OCI-LY7 (cell line): ENCODE data around the gene PPP4C. TPM values are rescaled to one million over a fixed set of nuclear protein-coding genes. Genes with fewer than 3 reads are reported as not detected.

Experiments used
- BruUV-seq: library from RNA; stranded (reverse); fragments of 400-500 nt; replicated peaks from 2 replicates; lab custom pipeline; 2021; lab: Mats Ljungman, UMichigan
- CTCF ChIA-PET: fragments of 300-600 bp; sonication (Branson Sonifier 250); formaldehyde crosslinking; loops from one replicate; lab custom pipeline; 2022; ENCODE audit warnings: antibody characterized with exemption; ENCODE audit not compliant: unreplicated experiment; lab: Charles Lee
- POLR2A ChIA-PET: fragments of 300-600 bp; sonication (Branson Sonifier 250); formaldehyde crosslinking; loops from one replicate; lab custom pipeline; 2022; ENCODE audit warnings: antibody characterized with exemption; lab: Charles Lee
- DNase-seq: peaks from one replicate; pipeline ENCODE4 v3.0.0-alpha.2; 2015; ENCODE audit warnings: low spot score
- H2AFZ ChIP-seq: fragments of 200-600 bp; sonication (generic), shearing (Covaris generic); 2 replicates; pipeline ENCODE4 v1.6.1; 2014; ENCODE audit warnings: mild to moderate bottlenecking, antibody characterized with exemption, low read length, moderate library complexity
- H3K27ac ChIP-seq: fragments of 200-600 bp; sonication (generic); 2 replicates; pipeline ENCODE4 v1.5.1; 2014; ENCODE audit warnings: mixed run types, low read depth, mild to moderate bottlenecking, moderate library complexity, low read length, inconsistent platforms; ENCODE audit not compliant: poor library complexity, severe bottlenecking
- H3K36me3 ChIP-seq: fragments of 200-600 bp; sonication (generic); 2 replicates; pipeline ENCODE4 v1.6.1; 2014; ENCODE audit warnings: mild to moderate bottlenecking, antibody characterized with exemption, low read length, moderate library complexity, mixed read lengths; ENCODE audit not compliant: insufficient read depth
- H3K4me1 ChIP-seq: fragments of 200-600 bp; sonication (generic); 2 replicates; pipeline ENCODE4 v1.5.1; 2014; ENCODE audit warnings: mild to moderate bottlenecking, low read length; ENCODE audit not compliant: insufficient read depth, poor library complexity, severe bottlenecking
- H3K4me2 ChIP-seq: fragments of 200-600 bp; sonication (generic); 2 replicates; pipeline ENCODE4 v1.6.1; 2014; ENCODE audit warnings: mild to moderate bottlenecking, low read length
- H3K4me3 ChIP-seq: fragments of 200-600 bp; sonication (generic); 2 replicates; pipeline ENCODE4 v1.5.1; 2014; ENCODE audit warnings: mild to moderate bottlenecking, low read depth, low read length; ENCODE audit not compliant: poor library complexity, severe bottlenecking
- H3K79me2 ChIP-seq: fragments of 200-600 bp; sonication (generic); 2 replicates; pipeline ENCODE4 v1.6.1; 2016; ENCODE audit warnings: low read depth, mild to moderate bottlenecking, low read length, moderate library complexity, mixed read lengths; ENCODE audit not compliant: insufficient read depth
- H3K9me2 ChIP-seq: fragments of 200-600 bp; sonication (generic); 2 replicates; pipeline ENCODE4 v1.6.1; 2016; ENCODE audit warnings: mild to moderate bottlenecking, low read length, mixed read lengths; ENCODE audit not compliant: insufficient read depth
- H3K9me3 ChIP-seq: fragments of 200-600 bp; sonication (generic); 2 replicates; pipeline ENCODE4 v1.6.1; 2014; ENCODE audit warnings: mild to moderate bottlenecking, mixed run types, low read length, mixed read lengths
- H4K20me1 ChIP-seq: fragments of 200-600 bp; sonication (generic); 2 replicates; pipeline ENCODE4 v1.6.1; 2014; ENCODE audit warnings: mild to moderate bottlenecking, antibody characterized with exemption, low read length, moderate library complexity, mixed read lengths; ENCODE audit not compliant: insufficient read depth
- CTCF ChIP-seq: fragments of 200-600 bp; sonication (generic); conservative IDR thresholded peaks from 2 replicates; pipeline ENCODE4 v1.5.1; 2014; ENCODE audit warnings: mild to moderate bottlenecking, antibody characterized with exemption, low read length, moderate library complexity, mixed read lengths
- EZH2phosphoT487 ChIP-seq: fragments of 200-600 bp; sonication (generic); IDR thresholded peaks from 2 replicates; pipeline ENCODE4 v1.6.1; 2018; ENCODE audit warnings: low read depth, borderline replicate concordance, mild to moderate bottlenecking, mixed run types, antibody characterized with exemption, low read length, moderate library complexity, mixed read lengths
- intact Hi-C: fragments of 100-400 bp; cut with micrococcal nuclease; formaldehyde crosslinking; loops from one replicate; pipeline ENCODE4 v1.10.0; 2022; ENCODE audit not compliant: unreplicated experiment
- total RNA-seq, 2 experiments: library from RNA; depleted of rRNA in 1 of 2; stranded (reverse); fragments of >200 nt in 1 of 2; shearing (Covaris generic) in 1 of 2; gene quantifications; 2 replicates each; pipeline ENCODE4 v1.2.3, GENCODE V29; 2014 to 2022

The PPP4C gene
- total RNA-seq, 2 experiments from 2014 or later: 124 to 144 TPM

- no TSS peak for BruUV-seq
- CTCF ChIA-PET: no interaction called here
- intact Hi-C loops: no loop called here
- Histone ChIP-seq H3K9me2 (no peaks in the 10 kb centered on the region), H3K27ac (no peak overlapping the region), H3K79me2 (no peaks in the 10 kb centered on the region), H3K9me3 (no peaks in the 10 kb centered on the region), H3K4me3 (no peak overlapping the region), H4K20me1 (no peaks in the 10 kb centered on the region), H2AFZ (no peak overlapping the region), H3K4me1 (no peaks in the 10 kb centered on the region), H3K36me3 (no peaks in the 10 kb centered on the region), H3K4me2 (no peak overlapping the region)
- no peak for DNase-seq
- POLR2A ChIA-PET: no interaction called here
- TF ChIP-seq CTCF (no peak), EZH2phosphoT487 (no peak)
Observed at GRCh38 chr16:30030011-30030685, 45.6 kb upstream of the PPP4C start.

GRCh38 chr16:30030841-30031413, 44.9 kb upstream of the PPP4C start, which contains the start of gene TLCD3B:
TLCD3B (minus strand) TSS chr16:30031271; CDS start chr16:30030527, 744 bp downstream.
- H3K4me3 ChIP-seq: no peak within 1 kb of the TSS
- no peaks in the 10 kb centered on the region for H3K9me2 ChIP-seq
- ChIA-PET CTCF (interaction anchor here (1.5 kb wide), 1 partner anchor 241 kb away, joined by 3 read pairs; no protein-coding TSS in a partner anchor), POLR2A (no interaction called here)
- no peaks in the 10 kb centered on the region for H3K79me2 ChIP-seq
- DNase-seq: no peak
- H3K9me3 ChIP-seq: no peaks in the 10 kb centered on the region
- no peaks in the 10 kb centered on the region for H4K20me1 ChIP-seq
- no peak for TF ChIP-seq CTCF
- TF ChIP-seq EZH2phosphoT487: no peak
- H3K27ac ChIP-seq: no peak within 1 kb of the TSS
- H3K36me3 ChIP-seq: no peaks in the 10 kb centered on the region
- no TSS peak for BruUV-seq
- intact Hi-C loops: no loop called here
- no peak within 1 kb of the TSS for H2AFZ ChIP-seq
- H3K4me1 ChIP-seq: no peaks in the 10 kb centered on the region
- no peak within 1 kb of the TSS for H3K4me2 ChIP-seq

DNA sequence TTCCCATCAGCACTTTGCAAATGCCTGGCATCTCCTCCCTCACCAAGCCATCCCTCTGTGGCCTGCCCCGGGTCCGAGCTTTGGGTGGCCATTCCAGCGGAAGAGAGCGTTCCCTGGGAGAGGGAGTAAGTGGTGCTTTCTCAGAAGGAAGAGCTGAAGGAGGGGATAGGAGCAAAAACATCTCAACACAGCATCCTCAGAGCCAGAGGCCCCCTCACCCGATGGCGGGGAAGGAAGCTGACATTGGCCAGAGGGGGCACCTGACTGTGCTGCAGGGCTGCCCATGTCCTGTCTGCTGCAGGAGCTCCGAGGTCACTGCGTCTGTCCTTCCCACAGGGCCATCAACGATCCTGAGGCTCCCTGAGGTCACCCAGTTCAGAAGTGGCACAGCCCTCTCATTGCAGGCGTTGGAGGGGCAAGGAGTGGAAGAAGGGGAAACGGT, 44.3 kb upstream of the PPP4C start:
- H3K36me3 ChIP-seq: no peaks in the 10 kb centered on the region
- no peaks in the 10 kb centered on the region for H3K4me1 ChIP-seq
- no peak overlapping the region for H3K27ac ChIP-seq
- no peak overlapping the region for H3K4me3 ChIP-seq
- intact Hi-C loops: no loop called here
- no peaks in the 10 kb centered on the region for H3K79me2 ChIP-seq
- H4K20me1 ChIP-seq: no peaks in the 10 kb centered on the region
- no peak for DNase-seq
- TF ChIP-seq CTCF: no peak
- TF ChIP-seq EZH2phosphoT487: no peak
- H3K4me2 ChIP-seq: no peak overlapping the region
- POLR2A ChIA-PET: no interaction called here
- no peaks in the 10 kb centered on the region for H3K9me3 ChIP-seq
- no peaks in the 10 kb centered on the region for H3K9me2 ChIP-seq
- CTCF ChIA-PET: interaction anchor here (0.9 to 2.4 kb wide), 4 partner anchors 18 to 242 kb away, joined by 3 to 15 read pairs (median 6); partner anchors contain the start of gene DOC2A
- no TSS peak for BruUV-seq
- no peak overlapping the region for H2AFZ ChIP-seq
